ENCODE measurements around the gene NRXN2.

The NRXN2 gene

DNA sequence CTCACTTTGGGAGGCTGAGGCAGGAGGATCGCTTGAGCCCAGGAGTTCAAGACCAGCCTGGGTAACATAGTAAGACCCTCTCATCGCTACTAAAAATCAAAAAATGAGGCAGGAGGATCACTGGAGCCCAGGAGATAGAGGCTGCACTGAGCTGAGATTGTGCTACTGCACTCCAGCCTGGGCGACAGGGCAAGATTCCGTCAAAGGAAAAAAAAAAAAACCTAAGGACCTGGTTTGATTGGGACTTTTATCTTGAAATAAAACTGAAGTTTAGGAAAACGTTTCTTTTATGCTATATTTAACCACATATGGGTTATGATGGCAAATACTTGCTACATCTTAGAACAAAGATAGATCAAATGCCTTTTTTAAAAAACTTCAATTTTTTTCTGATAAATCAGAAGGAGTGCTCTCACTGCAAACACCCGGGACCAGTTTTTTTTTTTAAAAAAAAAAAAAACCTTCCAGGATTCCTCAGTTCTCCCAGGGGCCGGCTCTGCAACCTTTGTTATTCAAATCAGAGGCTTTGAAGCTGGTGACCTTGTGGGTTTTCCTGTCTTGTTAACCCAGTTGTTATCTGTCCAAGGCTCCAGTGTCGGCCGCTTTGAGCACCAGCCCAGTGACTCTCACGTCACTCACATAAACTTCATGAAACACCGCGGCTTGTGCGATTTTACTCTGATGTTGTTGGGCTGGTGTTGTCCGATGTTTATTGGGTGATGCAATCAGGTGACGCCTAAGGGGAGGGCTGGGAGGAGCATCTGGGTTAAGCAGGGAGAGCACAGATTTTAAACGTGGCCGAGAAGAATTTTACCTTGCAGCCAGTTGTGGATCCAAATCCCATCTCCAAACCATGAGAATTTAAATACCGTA lies 156.7 kb downstream of the NRXN2 start (continued):
- TF ChIP-seq, protein P1, sequence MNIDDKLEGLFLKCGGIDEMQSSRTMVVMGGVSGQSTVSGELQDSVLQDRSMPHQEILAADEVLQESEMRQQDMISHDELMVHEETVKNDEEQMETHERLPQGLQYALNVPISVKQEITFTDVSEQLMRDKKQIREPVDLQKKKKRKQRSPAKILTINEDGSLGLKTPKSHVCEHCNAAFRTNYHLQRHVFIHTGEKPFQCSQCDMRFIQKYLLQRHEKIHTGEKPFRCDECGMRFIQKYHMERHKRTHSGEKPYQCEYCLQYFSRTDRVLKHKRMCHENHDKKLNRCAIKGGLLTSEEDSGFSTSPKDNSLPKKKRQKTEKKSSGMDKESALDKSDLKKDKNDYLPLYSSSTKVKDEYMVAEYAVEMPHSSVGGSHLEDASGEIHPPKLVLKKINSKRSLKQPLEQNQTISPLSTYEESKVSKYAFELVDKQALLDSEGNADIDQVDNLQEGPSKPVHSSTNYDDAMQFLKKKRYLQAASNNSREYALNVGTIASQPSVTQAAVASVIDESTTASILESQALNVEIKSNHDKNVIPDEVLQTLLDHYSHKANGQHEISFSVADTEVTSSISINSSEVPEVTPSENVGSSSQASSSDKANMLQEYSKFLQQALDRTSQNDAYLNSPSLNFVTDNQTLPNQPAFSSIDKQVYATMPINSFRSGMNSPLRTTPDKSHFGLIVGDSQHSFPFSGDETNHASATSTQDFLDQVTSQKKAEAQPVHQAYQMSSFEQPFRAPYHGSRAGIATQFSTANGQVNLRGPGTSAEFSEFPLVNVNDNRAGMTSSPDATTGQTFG (tag by site-specific recombination; IDR thresholded peaks at IDR 0.05; ENCODE audit: borderline replicate concordance) = no peak
- no peak for TF ChIP-seq ZNF585B (tag by site-specific recombination; IDR thresholded peaks at IDR 0.05)
- TF ChIP-seq OVOL3 (tag by site-specific recombination; IDR thresholded peaks at IDR 0.05) = no peak
- no peak for TF ChIP-seq SALL2 (tag by site-specific recombination; IDR thresholded peaks at IDR 0.05; ENCODE audit: borderline replicate concordance)
- no peak for TF ChIP-seq ZNF624 (tag by site-specific recombination; IDR thresholded peaks at IDR 0.05)
- no peak for TF ChIP-seq ZNF341 (tag by site-specific recombination; IDR thresholded peaks at IDR 0.05; ENCODE audit: low read depth)
- no peak for TF ChIP-seq ZNF549 (tag by site-specific recombination; IDR thresholded peaks at IDR 0.05)
- TF ChIP-seq ZNF48 (tag by site-specific recombination; IDR thresholded peaks at IDR 0.05) = no peak
- TF ChIP-seq ZNF292 (tag by site-specific recombination; IDR thresholded peaks at IDR 0.05; ENCODE audit: borderline replicate concordance, low read depth) = no peak
- TF ChIP-seq ZFP69B (tag by site-specific recombination; IDR thresholded peaks at IDR 0.05) = no peak
- TF ChIP-seq, protein P2, sequence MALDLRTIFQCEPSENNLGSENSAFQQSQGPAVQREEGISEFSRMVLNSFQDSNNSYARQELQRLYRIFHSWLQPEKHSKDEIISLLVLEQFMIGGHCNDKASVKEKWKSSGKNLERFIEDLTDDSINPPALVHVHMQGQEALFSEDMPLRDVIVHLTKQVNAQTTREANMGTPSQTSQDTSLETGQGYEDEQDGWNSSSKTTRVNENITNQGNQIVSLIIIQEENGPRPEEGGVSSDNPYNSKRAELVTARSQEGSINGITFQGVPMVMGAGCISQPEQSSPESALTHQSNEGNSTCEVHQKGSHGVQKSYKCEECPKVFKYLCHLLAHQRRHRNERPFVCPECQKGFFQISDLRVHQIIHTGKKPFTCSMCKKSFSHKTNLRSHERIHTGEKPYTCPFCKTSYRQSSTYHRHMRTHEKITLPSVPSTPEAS (tag by site-specific recombination; IDR thresholded peaks at IDR 0.05) = no peak
- TF ChIP-seq ZNF169 (tag by site-specific recombination; IDR thresholded peaks at IDR 0.05) = no peak
- no peak for TF ChIP-seq FEZF1 (tag by site-specific recombination; IDR thresholded peaks at IDR 0.05)
- peak; percentile 94 for TF ChIP-seq MYNN (tag by site-specific recombination; IDR thresholded peaks at IDR 0.05; ENCODE audit: borderline replicate concordance)
- no peak for TF ChIP-seq SCRT2 (tag by site-specific recombination; IDR thresholded peaks at IDR 0.05)
- TF ChIP-seq, protein P3, sequence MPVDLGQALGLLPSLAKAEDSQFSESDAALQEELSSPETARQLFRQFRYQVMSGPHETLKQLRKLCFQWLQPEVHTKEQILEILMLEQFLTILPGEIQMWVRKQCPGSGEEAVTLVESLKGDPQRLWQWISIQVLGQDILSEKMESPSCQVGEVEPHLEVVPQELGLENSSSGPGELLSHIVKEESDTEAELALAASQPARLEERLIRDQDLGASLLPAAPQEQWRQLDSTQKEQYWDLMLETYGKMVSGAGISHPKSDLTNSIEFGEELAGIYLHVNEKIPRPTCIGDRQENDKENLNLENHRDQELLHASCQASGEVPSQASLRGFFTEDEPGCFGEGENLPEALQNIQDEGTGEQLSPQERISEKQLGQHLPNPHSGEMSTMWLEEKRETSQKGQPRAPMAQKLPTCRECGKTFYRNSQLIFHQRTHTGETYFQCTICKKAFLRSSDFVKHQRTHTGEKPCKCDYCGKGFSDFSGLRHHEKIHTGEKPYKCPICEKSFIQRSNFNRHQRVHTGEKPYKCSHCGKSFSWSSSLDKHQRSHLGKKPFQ (tag by site-specific recombination; IDR thresholded peaks at IDR 0.05) = no peak
- no peak for TF ChIP-seq ZNF174 (tag by site-specific recombination; IDR thresholded peaks at IDR 0.05)
- TF ChIP-seq ZNF366 (tag by site-specific recombination; conservative IDR thresholded peaks at IDR 0.05) = no peak
- TF ChIP-seq ZNF658 (tag by site-specific recombination; IDR thresholded peaks at IDR 0.05) = no peak
- peak; percentile 58; the same call in 1 of the 2 replicates for TF ChIP-seq SP7 (tag by site-specific recombination; IDR thresholded peaks at IDR 0.05)
- TF ChIP-seq, protein P4, sequence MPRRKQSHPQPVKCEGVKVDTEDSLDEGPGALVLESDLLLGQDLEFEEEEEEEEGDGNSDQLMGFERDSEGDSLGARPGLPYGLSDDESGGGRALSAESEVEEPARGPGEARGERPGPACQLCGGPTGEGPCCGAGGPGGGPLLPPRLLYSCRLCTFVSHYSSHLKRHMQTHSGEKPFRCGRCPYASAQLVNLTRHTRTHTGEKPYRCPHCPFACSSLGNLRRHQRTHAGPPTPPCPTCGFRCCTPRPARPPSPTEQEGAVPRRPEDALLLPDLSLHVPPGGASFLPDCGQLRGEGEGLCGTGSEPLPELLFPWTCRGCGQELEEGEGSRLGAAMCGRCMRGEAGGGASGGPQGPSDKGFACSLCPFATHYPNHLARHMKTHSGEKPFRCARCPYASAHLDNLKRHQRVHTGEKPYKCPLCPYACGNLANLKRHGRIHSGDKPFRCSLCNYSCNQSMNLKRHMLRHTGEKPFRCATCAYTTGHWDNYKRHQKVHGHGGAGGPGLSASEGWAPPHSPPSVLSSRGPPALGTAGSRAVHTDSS (tag by site-specific recombination; IDR thresholded peaks at IDR 0.05) = no peak
- TF ChIP-seq ZNF146 (tag by site-specific recombination; IDR thresholded peaks at IDR 0.05) = no peak
- no peak for TF ChIP-seq ZNF660 (tag by site-specific recombination; IDR thresholded peaks at IDR 0.05)
- no peak for TF ChIP-seq ZNF324 (tag by site-specific recombination; IDR thresholded peaks at IDR 0.05)
- no peak for TF ChIP-seq ZNF221 (tag by site-specific recombination; IDR thresholded peaks at IDR 0.05; ENCODE audit: borderline replicate concordance)
- no peak for TF ChIP-seq ZNF544 (tag by site-specific recombination; IDR thresholded peaks at IDR 0.05)
- TF ChIP-seq, protein P5, sequence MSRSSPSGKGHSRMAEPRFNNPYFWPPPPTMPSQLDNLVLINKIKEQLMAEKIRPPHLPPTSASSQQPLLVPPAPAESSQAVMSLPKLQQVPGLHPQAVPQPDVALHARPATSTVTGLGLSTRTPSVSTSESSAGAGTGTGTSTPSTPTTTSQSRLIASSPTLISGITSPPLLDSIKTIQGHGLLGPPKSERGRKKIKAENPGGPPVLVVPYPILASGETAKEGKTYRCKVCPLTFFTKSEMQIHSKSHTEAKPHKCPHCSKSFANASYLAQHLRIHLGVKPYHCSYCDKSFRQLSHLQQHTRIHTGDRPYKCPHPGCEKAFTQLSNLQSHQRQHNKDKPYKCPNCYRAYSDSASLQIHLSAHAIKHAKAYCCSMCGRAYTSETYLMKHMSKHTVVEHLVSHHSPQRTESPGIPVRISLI (tag by site-specific recombination; IDR thresholded peaks at IDR 0.05) = peak; percentile 69
- no peak for TF ChIP-seq ZNF473 (tag by site-specific recombination; IDR thresholded peaks at IDR 0.05)
- TF ChIP-seq, protein P6, sequence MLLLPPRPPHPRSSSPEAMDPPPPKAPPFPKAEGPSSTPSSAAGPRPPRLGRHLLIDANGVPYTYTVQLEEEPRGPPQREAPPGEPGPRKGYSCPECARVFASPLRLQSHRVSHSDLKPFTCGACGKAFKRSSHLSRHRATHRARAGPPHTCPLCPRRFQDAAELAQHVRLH (tag by site-specific recombination; IDR thresholded peaks at IDR 0.05) = no peak
- TF ChIP-seq ZNF24 (tag by site-specific recombination; IDR thresholded peaks at IDR 0.05) = no peak; the same call in 1 of the 2 replicates
- TF ChIP-seq BCL11A (tag by site-specific recombination; IDR thresholded peaks at IDR 0.05; ENCODE audit: low read depth) = no peak
